SK-N-SH (cell line): Measurements from ENCODE around the gene BEND5. TPM values are rescaled to one million over a fixed set of nuclear protein-coding genes. Genes with fewer than 3 reads are reported as not detected.

ENCODE experiments used
- CTCF ChIA-PET: fragments of 300-600, 350-600 bp; formaldehyde crosslinking; extraction: SDS; loops from one replicate; lab custom pipeline; 2021; lab: Yijun Ruan, JAX
- POLR2A ChIA-PET: fragments of 350-600 bp; sonication (Branson Sonifier 250); formaldehyde crosslinking; extraction: SDS; loops from one replicate; lab custom pipeline; 2020; ENCODE audit warnings: antibody characterized with exemption, inconsistent platforms; lab: Yijun Ruan, JAX
- DNase-seq: peaks from one replicate; pipeline ENCODE4 v3.0.0; 2012
- H2AFZ ChIP-seq: fragments of 200-600 bp; sonication (generic); 2 replicates; pipeline ENCODE4 v1.8.1; 2016; ENCODE audit warnings: antibody characterized with exemption, mild to moderate bottlenecking, low read depth
- H3F3A ChIP-seq: fragments of 200-600 bp; sonication (generic); replicated peaks from 2 replicates; pipeline ENCODE3; 2016; ENCODE audit warnings: antibody characterized with exemption, mild to moderate bottlenecking; ENCODE audit not compliant: insufficient read depth
- H3K27ac ChIP-seq, 2 experiments: fragments of 200-500 bp in 1 of 2; fragments of 200-600 bp in 1 of 2; sonication (Bioruptor generic) in 1 of 2; sonication (generic), shearing (Covaris generic) in 1 of 2; 2 replicates each; pipeline versions ENCODE4 v1.5.1 to v1.6.1; 2014 to 2016; ENCODE audit warnings: low read depth in 2 of 2, inconsistent platforms in 1 of 2, low read length in 1 of 2, mild to moderate bottlenecking in 1 of 2, mixed read lengths in 1 of 2
- H3K27me3 ChIP-seq: fragments of 200-600 bp; sonication (generic), shearing (Covaris generic); 2 replicates; pipeline ENCODE4 v1.6.1; 2016; ENCODE audit warnings: mixed run types; ENCODE audit not compliant: insufficient read depth
- H3K36me3 ChIP-seq, 2 experiments: fragments of 200-500 bp in 1 of 2; fragments of 200-600 bp in 1 of 2; sonication (Bioruptor generic) in 1 of 2; sonication (generic) in 1 of 2; replicated peaks in 1 of 2; 2 replicates each; pipeline versions ENCODE3 to v1.5.1; 2014 to 2016; ENCODE audit warnings: low read length in 1 of 2, mild to moderate bottlenecking in 1 of 2; ENCODE audit not compliant: insufficient read depth in 2 of 2, control insufficient read depth in 1 of 2
- H3K4me1 ChIP-seq, 2 experiments: fragments of 200-500 bp in 1 of 2; fragments of 200-600 bp in 1 of 2; sonication (Bioruptor generic) in 1 of 2; sonication (generic), shearing (Covaris generic) in 1 of 2; 2 replicates each; pipeline versions ENCODE4 v1.5.1 to v1.6.1; 2014 to 2016; ENCODE audit warnings: low read depth in 1 of 2, low read length in 1 of 2, mixed run types in 1 of 2; ENCODE audit not compliant: insufficient read depth in 2 of 2, control insufficient read depth in 1 of 2
- H3K4me2 ChIP-seq: fragments of 200-600 bp; sonication (generic), shearing (Covaris generic); 2 replicates; pipeline ENCODE4 v1.6.1; 2017; ENCODE audit warnings: mixed run types
- H3K4me3 ChIP-seq, 2 experiments: fragments of 200-500 bp in 1 of 2; fragments of 200-600 bp in 1 of 2; sonication (Bioruptor generic) in 1 of 2; sonication (generic), shearing (Covaris generic) in 1 of 2; 2 replicates each; pipeline versions ENCODE4 v1.5.1 to v1.8.1; 2014 to 2016; ENCODE audit warnings: low read depth in 2 of 2, inconsistent platforms in 1 of 2, low read length in 1 of 2, mild to moderate bottlenecking in 1 of 2, mixed read lengths in 1 of 2, moderate library complexity in 1 of 2
- H3K79me2 ChIP-seq: fragments of 200-600 bp; sonication (generic); 2 replicates; pipeline ENCODE4 v1.8.1; 2017; ENCODE audit warnings: mild to moderate bottlenecking; ENCODE audit not compliant: insufficient read depth
- H3K9ac ChIP-seq: fragments of 200-600 bp; sonication (generic); 2 replicates; pipeline ENCODE4 v1.6.1; 2017; ENCODE audit warnings: mixed run types
- H3K9me2 ChIP-seq: fragments of 200-600 bp; sonication (generic); 2 replicates; pipeline ENCODE4 v1.6.1; 2017; ENCODE audit warnings: mixed run types
- H3K9me3 ChIP-seq: fragments of 200-600 bp; sonication (generic); 2 replicates; pipeline ENCODE4 v1.6.1; 2017; ENCODE audit warnings: mixed run types, mild to moderate bottlenecking, moderate library complexity
- H4K20me1 ChIP-seq: fragments of 200-600 bp; sonication (generic); 2 replicates; pipeline ENCODE4 v1.6.1; 2017; ENCODE audit warnings: mild to moderate bottlenecking, mixed run types; ENCODE audit not compliant: insufficient read depth
- CTCF ChIP-seq: fragments of 200-600 bp; sonication (generic); IDR thresholded peaks from 2 replicates; pipeline ENCODE4 v1.6.1; 2017; ENCODE audit warnings: antibody characterized with exemption, mild to moderate bottlenecking, moderate library complexity
- ELF1 ChIP-seq: IDR thresholded peaks from 2 replicates; pipeline ENCODE4 v1.4.0; 2012
- EZH2phosphoT487 ChIP-seq: fragments of 200-600 bp; sonication (generic); IDR thresholded peaks from 2 replicates; pipeline ENCODE4 v1.6.1; 2017; ENCODE audit warnings: low read depth, mixed run types, mild to moderate bottlenecking, antibody characterized with exemption, moderate library complexity, borderline replicate concordance
- FOXJ3 ChIP-seq: sonication (generic); formaldehyde crosslinking; IDR thresholded peaks from 2 replicates; pipeline ENCODE4 v1.5.1; 2020; ENCODE audit warnings: mild to moderate bottlenecking, missing genetic modification reagents
- GABPA ChIP-seq: IDR thresholded peaks from 2 replicates; pipeline ENCODE4 v1.4.0; 2012; ENCODE audit warnings: low read depth, mild to moderate bottlenecking
- MAX ChIP-seq: IDR thresholded peaks from 2 replicates; pipeline ENCODE4 v1.4.0; 2012; ENCODE audit warnings: low read depth
- MXI1 ChIP-seq: IDR thresholded peaks from 2 replicates; pipeline ENCODE4 v1.6.1; 2012; ENCODE audit warnings: mild to moderate bottlenecking, low read depth, low read length, improper control_type of control experiment
- NFIC ChIP-seq: IDR thresholded peaks from 2 replicates; pipeline ENCODE4 v1.4.0; 2012; ENCODE audit warnings: borderline replicate concordance
- NRF1 ChIP-seq: IDR thresholded peaks from 2 replicates; pipeline ENCODE4 v1.6.1; 2012; ENCODE audit warnings: low read depth, mild to moderate bottlenecking, low read length
- RFX5 ChIP-seq: IDR thresholded peaks from 2 replicates; pipeline ENCODE4 v1.6.1; 2012; ENCODE audit warnings: mild to moderate bottlenecking, improper control_type of control experiment, low read length
- SIN3A ChIP-seq: IDR thresholded peaks from 2 replicates; pipeline ENCODE4 v1.6.1; 2012; ENCODE audit warnings: low read depth, mild to moderate bottlenecking, low read length, moderate library complexity, borderline replicate concordance
- SMC3 ChIP-seq: IDR thresholded peaks from 2 replicates; pipeline ENCODE4 v1.6.1; 2012; ENCODE audit warnings: low read depth, low read length, improper control_type of control experiment
- TEAD4 ChIP-seq: IDR thresholded peaks from 2 replicates; pipeline ENCODE4 v1.4.0; 2012; ENCODE audit warnings: mild to moderate bottlenecking, borderline replicate concordance; ENCODE audit not compliant: insufficient read depth
- USF1 ChIP-seq: IDR thresholded peaks from 2 replicates; pipeline ENCODE4 v1.4.0; 2012; ENCODE audit warnings: low read depth, borderline replicate concordance
- WGBS: methylation state at CpG from one replicate; pipeline ENCODE4 v1.1.6; 2017; ENCODE audit warnings: low lambda C conversion rate; 5-methylcytosine and 5-hydroxymethylcytosine counted together
- polyA plus RNA-seq, 3 experiments: library from polyadenylated mRNA; depleted of rRNA; stranded (reverse); fragments of >200 nt; gene quantifications; 2 replicates each; pipeline ENCODE4 v1.2.3, GENCODE V29; 2012
- TF ChIP-seq, protein P1 (sequence below): IDR thresholded peaks from 2 replicates; pipeline ENCODE4 v1.4.0; 2012; ENCODE audit warnings: low read depth, borderline replicate concordance

The BEND5 gene
- polyA plus RNA-seq, 1 of the 3 experiments (the other 2 are of a cell fraction), result 5.6 TPM

GRCh38 chr1:48740621-48741020 is 36.1 kb downstream of the BEND5 start (continued):
- TF ChIP-seq NRF1 (no peak), RFX5 (no peak), MXI1 (no peak), MAX (no peak)
- TF ChIP-seq, protein P1, sequence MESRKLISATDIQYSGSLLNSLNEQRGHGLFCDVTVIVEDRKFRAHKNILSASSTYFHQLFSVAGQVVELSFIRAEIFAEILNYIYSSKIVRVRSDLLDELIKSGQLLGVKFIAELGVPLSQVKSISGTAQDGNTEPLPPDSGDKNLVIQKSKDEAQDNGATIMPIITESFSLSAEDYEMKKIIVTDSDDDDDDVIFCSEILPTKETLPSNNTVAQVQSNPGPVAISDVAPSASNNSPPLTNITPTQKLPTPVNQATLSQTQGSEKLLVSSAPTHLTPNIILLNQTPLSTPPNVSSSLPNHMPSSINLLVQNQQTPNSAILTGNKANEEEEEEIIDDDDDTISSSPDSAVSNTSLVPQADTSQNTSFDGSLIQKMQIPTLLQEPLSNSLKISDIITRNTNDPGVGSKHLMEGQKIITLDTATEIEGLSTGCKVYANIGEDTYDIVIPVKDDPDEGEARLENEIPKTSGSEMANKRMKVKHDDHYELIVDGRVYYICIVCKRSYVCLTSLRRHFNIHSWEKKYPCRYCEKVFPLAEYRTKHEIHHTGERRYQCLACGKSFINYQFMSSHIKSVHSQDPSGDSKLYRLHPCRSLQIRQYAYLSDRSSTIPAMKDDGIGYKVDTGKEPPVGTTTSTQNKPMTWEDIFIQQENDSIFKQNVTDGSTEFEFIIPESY, result no peak
- TF ChIP-seq, all 33 proteins: peak for 0

GRCh38 chr1:48739091-48739490 is 37.6 kb downstream of the BEND5 start:
- no peak overlapping the region for H3K4me2 ChIP-seq
- POLR2A ChIA-PET, result no interaction called here
- 66% methylated on average over 3 of the region's 3 CpGs for whole genome bisulfite sequencing
- H3K4me1 ChIP-seq, result peaks cover 0 to 6% of the 10 kb centered on the region in 2 experiments; a peak in 1 of 4 replicates
- H2AFZ ChIP-seq, result no peak overlapping the region
- H3K27me3 ChIP-seq, result no peaks in the 10 kb centered on the region
- H3K79me2 ChIP-seq, result no peaks in the 10 kb centered on the region
- H3K36me3 ChIP-seq, result peaks cover 0 to 65% of the 10 kb centered on the region in 2 experiments
- no peak overlapping the region for H3K27ac ChIP-seq
- no peak for DNase-seq
- CTCF ChIA-PET, result interaction anchor here (0.8 kb wide), 2 partner anchors 62 kb away, joined by 3 read pairs; no protein-coding TSS in a partner anchor
- no peaks in the 10 kb centered on the region for H3F3A ChIP-seq
- no peak overlapping the region for H3K4me3 ChIP-seq
- H3K9ac ChIP-seq, result no peak overlapping the region
- H3K9me3 ChIP-seq, result no peaks in the 10 kb centered on the region
- no peaks in the 10 kb centered on the region for H4K20me1 ChIP-seq
- no peaks in the 10 kb centered on the region for H3K9me2 ChIP-seq
- TF ChIP-seq FOXJ3 (CRISPR knock-in tag) (no peak), SIN3A (no peak), TEAD4 (no peak), USF1 (no peak), CTCF (no peak), SMC3 (no peak), ELF1 (no peak), GABPA (no peak), NFIC (no peak), EZH2phosphoT487 (no peak)
- TF ChIP-seq, protein P1, result no peak
